ENCODE measurements around the gene PTPRT. TPM values are rescaled to one million over a fixed set of nuclear protein-coding genes. Genes with fewer than 3 reads are reported as not detected.

Gene PTPRT
- polyA plus RNA-seq, 3 donors = not detected

DNA sequence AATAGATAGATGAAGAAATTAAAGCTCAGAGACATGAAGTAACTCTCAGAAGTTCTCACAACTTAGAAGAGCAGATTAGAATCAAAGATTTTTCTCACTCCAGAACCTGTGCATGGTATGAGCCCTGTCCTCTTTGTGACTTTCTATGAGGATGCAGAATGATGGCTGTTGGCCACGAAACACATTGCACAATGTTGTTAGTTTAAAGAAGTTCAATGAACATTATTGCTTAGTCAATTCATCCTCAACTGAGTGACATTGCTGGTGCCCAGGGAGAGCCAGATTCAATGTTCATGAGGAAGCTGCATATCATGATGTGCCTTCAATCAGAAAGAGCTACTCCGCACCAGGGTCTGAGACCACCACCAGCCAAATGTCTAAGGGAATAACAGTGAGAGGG lies 633.1 kb downstream of the PTPRT start:
- Histone ChIP-seq H3K27ac (ENCODE audit: low read depth in 1 of 2, low read length in 2 of 2) (no peak overlapping the region), H4K20me1 (ENCODE audit: insufficient read depth, low read length) (no peaks in the 10 kb centered on the region), H3K9me3 (replicated peaks in 1 of 2; ENCODE audit: control insufficient read depth in 1 of 2, insufficient read depth in 1 of 2, low read length in 2 of 2) (no peaks in the 10 kb centered on the region), H3K79me2 (ENCODE audit: insufficient read depth, low read length) (no peaks in the 10 kb centered on the region), H3K4me1 (ENCODE audit: control insufficient read depth in 1 of 2, insufficient read depth in 2 of 2, low read length in 2 of 2) (no peaks in the 10 kb centered on the region), H3K27me3 (ENCODE audit: control insufficient read depth in 2 of 2, insufficient read depth in 2 of 2, low read length in 2 of 2) (no peaks in the 10 kb centered on the region), H3K36me3 (replicated peaks in 1 of 2; ENCODE audit: control insufficient read depth in 1 of 2, insufficient read depth in 2 of 2, low read length in 2 of 2) (no peaks in the 10 kb centered on the region), H3K4me2 (replicated peaks; ENCODE audit: extremely low read depth, low read length, poor library complexity, severe bottlenecking) (no peak overlapping the region), H3K4me3 (replicated peaks in 1 of 3; ENCODE audit: low read depth in 2 of 3, low read length in 3 of 3) (no peak overlapping the region), H3K9ac (ENCODE audit: insufficient read depth, low read length, poor library complexity, severe bottlenecking) (no peak overlapping the region), H2AFZ (ENCODE audit: insufficient read depth, low read depth, low read length, poor library complexity, severe bottlenecking) (no peak overlapping the region)
- Mint-ChIP-seq H3K4me3 (no peak overlapping the region), H3K36me3 (no peaks in the 10 kb centered on the region), H3K9me3 (peaks cover 1 to 10% (median 5%) of the 10 kb centered on the region in 7 donors), H3K27ac (no peak overlapping the region), H3K27me3 (ENCODE audit: low read depth in 3 of 3) (no peaks in the 10 kb centered on the region), H3K4me1 (no peaks in the 10 kb centered on the region)
- DNase-seq = no peak
- intact Hi-C loops (cut with micrococcal nuclease) = no loop called here
- TF ChIP-seq, protein P1, sequence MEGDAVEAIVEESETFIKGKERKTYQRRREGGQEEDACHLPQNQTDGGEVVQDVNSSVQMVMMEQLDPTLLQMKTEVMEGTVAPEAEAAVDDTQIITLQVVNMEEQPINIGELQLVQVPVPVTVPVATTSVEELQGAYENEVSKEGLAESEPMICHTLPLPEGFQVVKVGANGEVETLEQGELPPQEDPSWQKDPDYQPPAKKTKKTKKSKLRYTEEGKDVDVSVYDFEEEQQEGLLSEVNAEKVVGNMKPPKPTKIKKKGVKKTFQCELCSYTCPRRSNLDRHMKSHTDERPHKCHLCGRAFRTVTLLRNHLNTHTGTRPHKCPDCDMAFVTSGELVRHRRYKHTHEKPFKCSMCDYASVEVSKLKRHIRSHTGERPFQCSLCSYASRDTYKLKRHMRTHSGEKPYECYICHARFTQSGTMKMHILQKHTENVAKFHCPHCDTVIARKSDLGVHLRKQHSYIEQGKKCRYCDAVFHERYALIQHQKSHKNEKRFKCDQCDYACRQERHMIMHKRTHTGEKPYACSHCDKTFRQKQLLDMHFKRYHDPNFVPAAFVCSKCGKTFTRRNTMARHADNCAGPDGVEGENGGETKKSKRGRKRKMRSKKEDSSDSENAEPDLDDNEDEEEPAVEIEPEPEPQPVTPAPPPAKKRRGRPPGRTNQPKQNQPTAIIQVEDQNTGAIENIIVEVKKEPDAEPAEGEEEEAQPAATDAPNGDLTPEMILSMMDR (IDR thresholded peaks at IDR 0.05) = no peak
- WGBS (ENCODE audit: insufficient coverage) = 100% methylated on average over 1 of the region's 2 CpGs

DNA sequence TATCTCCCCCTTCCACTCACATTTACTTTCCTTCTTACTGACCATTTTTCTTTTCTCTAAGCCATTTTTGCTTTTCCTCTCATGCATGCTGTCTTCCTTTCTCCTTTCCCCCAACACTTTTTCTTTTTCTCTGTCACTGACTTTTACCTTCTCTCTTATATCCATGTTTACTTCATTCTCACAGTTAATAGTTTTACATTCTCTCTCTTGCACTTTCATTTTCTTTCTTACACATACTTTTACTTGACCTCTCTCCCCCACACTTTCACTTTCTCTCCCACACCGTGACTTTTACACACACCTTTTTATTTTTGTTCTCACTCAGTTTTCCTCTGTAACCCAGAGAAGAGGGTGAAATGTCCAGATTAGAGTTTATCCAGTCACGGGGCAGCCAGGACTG lies 636.3 kb downstream of the PTPRT start:
- Histone ChIP-seq H3K4me3 (replicated peaks in 1 of 3; ENCODE audit: low read depth in 2 of 3, low read length in 3 of 3) (no peak overlapping the region), H3K27ac (ENCODE audit: low read depth in 1 of 2, low read length in 2 of 2) (no peak overlapping the region), H3K4me1 (ENCODE audit: control insufficient read depth in 1 of 2, insufficient read depth in 2 of 2, low read length in 2 of 2) (no peaks in the 10 kb centered on the region), H2AFZ (ENCODE audit: insufficient read depth, low read depth, low read length, poor library complexity, severe bottlenecking) (no peak overlapping the region), H4K20me1 (ENCODE audit: insufficient read depth, low read length) (no peaks in the 10 kb centered on the region), H3K27me3 (ENCODE audit: control insufficient read depth in 2 of 2, insufficient read depth in 2 of 2, low read length in 2 of 2) (no peaks in the 10 kb centered on the region), H3K9me3 (replicated peaks in 1 of 2; ENCODE audit: control insufficient read depth in 1 of 2, insufficient read depth in 1 of 2, low read length in 2 of 2) (no peaks in the 10 kb centered on the region), H3K4me2 (replicated peaks; ENCODE audit: extremely low read depth, low read length, poor library complexity, severe bottlenecking) (no peak overlapping the region), H3K9ac (ENCODE audit: insufficient read depth, low read length, poor library complexity, severe bottlenecking) (no peak overlapping the region), H3K36me3 (replicated peaks in 1 of 2; ENCODE audit: control insufficient read depth in 1 of 2, insufficient read depth in 2 of 2, low read length in 2 of 2) (no peaks in the 10 kb centered on the region), H3K79me2 (ENCODE audit: insufficient read depth, low read length) (no peaks in the 10 kb centered on the region)
- 82% methylated on average over 1 of the region's 2 CpGs for WGBS (ENCODE audit: insufficient coverage)
- Mint-ChIP-seq H3K4me1 (no peaks in the 10 kb centered on the region), H3K4me3 (no peak overlapping the region), H3K36me3 (no peaks in the 10 kb centered on the region), H3K27me3 (ENCODE audit: low read depth in 3 of 3) (no peaks in the 10 kb centered on the region), H3K9me3 (peaks cover 0 to 9% (median 2%) of the 10 kb centered on the region in 7 donors), H3K27ac (no peak overlapping the region)
- intact Hi-C loops (cut with micrococcal nuclease) = no loop called here
- TF ChIP-seq, protein P1 (IDR thresholded peaks at IDR 0.05) = no peak
- no peak for DNase-seq

Data from CD14-positive monocyte (primary cell).